Endothelial cell of umbilical vein (primary cell): ENCODE results near the gene MMUT. TPM values are rescaled to one million over a fixed set of nuclear protein-coding genes. Genes with fewer than 3 reads are reported as not detected.

Experiments used
- BruUV-seq: library from RNA; stranded (reverse); fragments of 400-500 nt; replicated peaks from 2 replicates; lab custom pipeline; 2021; lab: Mats Ljungman, UMichigan
- CTCF ChIA-PET: fragments of 300-600, 350-600 bp; sonication (Branson Sonifier 250); formaldehyde crosslinking; loops from one replicate; lab custom pipeline; 2021; ENCODE audit warnings: antibody characterized with exemption, inconsistent platforms; lab: Charles Lee
- POLR2A ChIA-PET: fragments of 300-600, 350-600 bp; sonication (Branson Sonifier 250); formaldehyde crosslinking; loops from one replicate; lab custom pipeline; 2021; ENCODE audit warnings: antibody characterized with exemption, inconsistent platforms; lab: Charles Lee
- DNase-seq: peaks from one replicate; pipeline ENCODE4 v3.0.0-alpha.2; 2011; ENCODE audit warnings: low read depth, low spot score
- FAIRE-seq: peaks from 2 replicates; lab custom pipeline; 2011; peaks lifted over from hg19 to GRCh38; lab: Jason Lieb, UNC
- H2AFZ ChIP-seq: 2 replicates; pipeline ENCODE4 v1.6.0; 2012; ENCODE audit warnings: low read depth, low read length, control low read depth, inconsistent platforms
- H3K27ac ChIP-seq: 2 replicates; pipeline ENCODE4 v1.5.1; 2011; ENCODE audit warnings: low read depth, mild to moderate bottlenecking, control low read depth, low read length, moderate library complexity; ENCODE audit not compliant: insufficient read depth
- H3K27me3 ChIP-seq, 2 experiments: 2 replicates each; pipeline versions ENCODE4 v1.6.0 to v1.6.1; 2011; ENCODE audit warnings: low read length in 2 of 2, mixed read lengths in 1 of 2; ENCODE audit not compliant: control insufficient read depth in 2 of 2, insufficient read depth in 2 of 2
- H3K36me3 ChIP-seq, 2 experiments: 2 replicates in 1 of 2; 3 replicates in 1 of 2; pipeline ENCODE4 v1.5.1; 2011; ENCODE audit warnings: low read length in 2 of 2, mild to moderate bottlenecking in 1 of 2, moderate library complexity in 1 of 2; ENCODE audit not compliant: control insufficient read depth in 2 of 2, insufficient read depth in 2 of 2; ENCODE audit errors: extremely low read depth in 1 of 2
- H3K4me1 ChIP-seq: 3 replicates; pipeline ENCODE4 v1.5.1; 2011; ENCODE audit warnings: mild to moderate bottlenecking, low read length; ENCODE audit not compliant: control insufficient read depth, insufficient read depth; ENCODE audit errors: extremely low read depth
- H3K4me2 ChIP-seq: 2 replicates; pipeline ENCODE4 v1.6.1; 2011; ENCODE audit warnings: low read length, control low read depth, mixed read lengths; ENCODE audit not compliant: insufficient read depth
- H3K4me3 ChIP-seq, 3 experiments: fragments of 200-600 bp in 1 of 3; sonication (generic), shearing (Covaris generic) in 1 of 3; replicated peaks in 1 of 3; 2 replicates each; pipeline ENCODE4 v1.5.1; 2011 to 2016; ENCODE audit warnings: control low read depth in 3 of 3, low read length in 3 of 3, mild to moderate bottlenecking in 2 of 3, inconsistent platforms in 1 of 3, low read depth in 1 of 3, moderate library complexity in 1 of 3; ENCODE audit not compliant: insufficient read depth in 1 of 3
- H3K79me2 ChIP-seq: 2 replicates; pipeline ENCODE4 v1.6.0; 2012; ENCODE audit warnings: low read length, inconsistent platforms; ENCODE audit not compliant: control insufficient read depth, insufficient read depth
- H3K9ac ChIP-seq: replicated peaks from 2 replicates; pipeline ENCODE3; 2011; ENCODE audit warnings: low read length, control low read depth; ENCODE audit not compliant: insufficient read depth; ENCODE audit errors: extremely low read depth
- H3K9me1 ChIP-seq: replicated peaks from 3 replicates; pipeline ENCODE4 v1.6.0; 2011; ENCODE audit warnings: mild to moderate bottlenecking, low read length; ENCODE audit not compliant: control insufficient read depth, insufficient read depth; ENCODE audit errors: extremely low read depth
- H3K9me3 ChIP-seq: replicated peaks from 2 replicates; pipeline ENCODE4 v1.5.1; 2012; ENCODE audit warnings: low read length, inconsistent platforms; ENCODE audit not compliant: control insufficient read depth, insufficient read depth
- H4K20me1 ChIP-seq: replicated peaks from 2 replicates; pipeline ENCODE3; 2011; ENCODE audit warnings: mild to moderate bottlenecking, low read length; ENCODE audit not compliant: control insufficient read depth, insufficient read depth; ENCODE audit errors: extremely low read depth
- CTCF ChIP-seq, 2 donors: IDR thresholded peaks; 1 replicate in 1 of 2; 2 replicates in 1 of 2; pipeline ENCODE4 v1.5.1; 2011; ENCODE audit warnings: low read length in 2 of 2, mild to moderate bottlenecking in 2 of 2, moderate library complexity in 2 of 2, control low read depth in 1 of 2, inconsistent platforms in 1 of 2, low read depth in 1 of 2; ENCODE audit not compliant: insufficient read depth in 1 of 2; ENCODE audit errors: extremely low read depth in 1 of 2
- EZH2 ChIP-seq: IDR thresholded peaks from 2 replicates; pipeline ENCODE4 v1.6.1; 2012; ENCODE audit warnings: borderline replicate concordance, low read depth, mild to moderate bottlenecking, moderate library complexity, low read length, inconsistent platforms; ENCODE audit not compliant: severe bottlenecking
- FOS ChIP-seq: IDR thresholded peaks from 2 replicates; pipeline ENCODE4 v1.6.1; 2011; ENCODE audit warnings: mild to moderate bottlenecking, low read length, moderate library complexity, borderline replicate concordance; ENCODE audit not compliant: insufficient read depth
- GATA2 ChIP-seq: IDR thresholded peaks from 2 replicates; pipeline ENCODE4 v1.7.0; 2011; ENCODE audit warnings: low read depth, mild to moderate bottlenecking, moderate library complexity, mixed read lengths, low read length; ENCODE audit not compliant: insufficient read length, insufficient read depth
- JUN ChIP-seq: IDR thresholded peaks from 2 replicates; pipeline ENCODE4 v1.6.1; 2011; ENCODE audit warnings: borderline replicate concordance, low read depth; ENCODE audit not compliant: insufficient read length, insufficient read depth
- MAX ChIP-seq: IDR thresholded peaks from 2 replicates; pipeline ENCODE4 v1.6.1; 2011; ENCODE audit not compliant: insufficient read depth, insufficient read length
- MYC ChIP-seq: IDR thresholded peaks from one replicate; pipeline ENCODE4 v1.6.1; 2011; ENCODE audit warnings: mild to moderate bottlenecking, low read depth, low read length
- POLR2A ChIP-seq: IDR thresholded peaks from 2 replicates; pipeline ENCODE4 v1.6.1; 2012; ENCODE audit warnings: low read depth, mild to moderate bottlenecking, control low read depth, low read length
- POLR2AphosphoS5 ChIP-seq: IDR thresholded peaks from 2 replicates; pipeline ENCODE4 v1.6.1; 2012; ENCODE audit warnings: low read depth, mild to moderate bottlenecking, control low read depth, low read length, moderate library complexity; ENCODE audit not compliant: insufficient read depth
- dilution Hi-C: fragments of 300-500 bp; cut with MboI; formaldehyde crosslinking; loops from one replicate; pipeline ENCODE4 v1.15.0; 2019; ENCODE audit warnings: low sequenced_read_pairs; ENCODE audit not compliant: extremely low pct_ligation_motif_present
- intact Hi-C: fragments of 100-400 bp; cut with micrococcal nuclease; formaldehyde crosslinking; loops from one replicate; pipeline ENCODE4 v1.10.0; 2022
- polyA plus RNA-seq, 4 experiments: library from polyadenylated mRNA; depleted of rRNA in 3 of 4; stranded (reverse) in 3 of 4; unstranded in 1 of 4; fragments of >200 nt; gene quantifications; 2 replicates each; pipeline versions ENCODE4 v1.2.1 to v1.2.3, GENCODE V29; 2011 to 2012; ENCODE audit warnings: missing spikeins in 1 of 4
- total RNA-seq: library from RNA; stranded (reverse); gene quantifications from 2 replicates; pipeline ENCODE4 v1.2.3, GENCODE V29; 2021

Gene MMUT
- total and polyA plus RNA-seq, 2 donors (not counting 3 experiments of a cell fraction or from before 2014, with no cell fraction given): 7.8 to 15.7 TPM

- POLR2A ChIA-PET: no interaction called here
- Histone ChIP-seq H2AFZ (no peak overlapping the region), H3K9me1 (no peaks in the 10 kb centered on the region), H3K27ac (no peak overlapping the region), H3K4me2 (no peak overlapping the region), H3K9me3 (no peaks in the 10 kb centered on the region), H3K9ac (no peak overlapping the region), H4K20me1 (no peaks in the 10 kb centered on the region), H3K4me3 (no peak overlapping the region), H3K4me1 (no peaks in the 10 kb centered on the region), H3K27me3 (no peaks in the 10 kb centered on the region), H3K36me3 (no peaks in the 10 kb centered on the region), H3K79me2 (no peaks in the 10 kb centered on the region)
- FAIRE-seq (no peak), DNase-seq (no peak)
- dilution Hi-C loops (no loop called here), intact Hi-C loops (loop anchor here (10.0 kb wide), 1 partner anchor 171 kb away; no protein-coding TSS in a partner anchor)
- CTCF ChIA-PET: interaction anchor here (1.7 kb wide), 1 partner anchor 1627 kb away, joined by 3 read pairs; no protein-coding TSS in a partner anchor
- TF ChIP-seq EZH2 (no peak), GATA2 (no peak), POLR2A (no peak), POLR2AphosphoS5 (no peak), FOS (no peak), JUN (no peak), MAX (no peak), CTCF (IDR thresholded peaks at IDR 0.05; ENCODE audit: extremely low read depth in 1 of 2, insufficient read depth in 1 of 2, low read depth in 1 of 2, low read length in 2 of 2) (no peak), MYC (no peak)
- BruUV-seq: no TSS peak
Measured at GRCh38 chr6:49415358-49415757, 47.7 kb downstream of the MMUT start.
